ENCODE measurements around the gene TMA7B.

TMA7B gene

GRCh38 chr22:39979048-39979447 is 18.9 kb downstream of the TMA7B start:
- H3K4me3 ChIP-seq (replicated peaks; ENCODE audit: low read depth, low read length): no peak overlapping the region
- no peak for DNase-seq (ENCODE audit: extremely low read depth, low read depth)
- no peak for TF ChIP-seq CTCF (IDR thresholded peaks at IDR 0.05; ENCODE audit: low read depth, low read length, missing control alignments)

- no peak overlapping the region for H3K4me3 ChIP-seq (replicated peaks; ENCODE audit: low read depth, low read length)
- no peak for DNase-seq (ENCODE audit: extremely low read depth, low read depth)
- TF ChIP-seq CTCF (IDR thresholded peaks at IDR 0.05; ENCODE audit: low read depth, low read length, missing control alignments): no peak
Observed at GRCh38 chr22:39979458-39979857, 19.3 kb downstream of the TMA7B start.

GRCh38 chr22:39980596-39980995 is 20.4 kb downstream of the TMA7B start:
- TF ChIP-seq CTCF (IDR thresholded peaks at IDR 0.05; ENCODE audit: low read depth, low read length, missing control alignments): no peak
- no peak overlapping the region for H3K4me3 ChIP-seq (replicated peaks; ENCODE audit: low read depth, low read length)
- no peak for DNase-seq (ENCODE audit: extremely low read depth, low read depth)

- TF ChIP-seq CTCF (IDR thresholded peaks at IDR 0.05; ENCODE audit: low read depth, low read length, missing control alignments): no peak
- no peak overlapping the region for H3K4me3 ChIP-seq (replicated peaks; ENCODE audit: low read depth, low read length)
- no peak for DNase-seq (ENCODE audit: extremely low read depth, low read depth)
Observed at GRCh38 chr22:39983346-39983745, 23.1 kb downstream of the TMA7B start.

GRCh38 chr22:39984006-39984405 is 23.8 kb downstream of the TMA7B start:
- H3K4me3 ChIP-seq (replicated peaks; ENCODE audit: low read depth, low read length): no peak overlapping the region
- DNase-seq (ENCODE audit: extremely low read depth, low read depth): no peak
- no peak for TF ChIP-seq CTCF (IDR thresholded peaks at IDR 0.05; ENCODE audit: low read depth, low read length, missing control alignments)

GRCh38 chr22:39984746-39985145 is 24.5 kb downstream of the TMA7B start:
- no peak overlapping the region for H3K4me3 ChIP-seq (replicated peaks; ENCODE audit: low read depth, low read length)
- no peak for TF ChIP-seq CTCF (IDR thresholded peaks at IDR 0.05; ENCODE audit: low read depth, low read length, missing control alignments)
- DNase-seq (ENCODE audit: extremely low read depth, low read depth): no peak

GRCh38 chr22:39985383-39986035 is 25.3 kb downstream of the TMA7B start:
- no peak overlapping the region for H3K4me3 ChIP-seq (replicated peaks; ENCODE audit: low read depth, low read length)
- no peak for DNase-seq (ENCODE audit: extremely low read depth, low read depth)

More at GRCh38 chr22:39985383-39986035, 25.3 kb downstream of the TMA7B start:
- no peak for TF ChIP-seq CTCF (IDR thresholded peaks at IDR 0.05; ENCODE audit: low read depth, low read length, missing control alignments)
